HEK293T (cell line): ENCODE data around the gene ABI3.

Source experiments
- ARNT ChIP-seq: fragments of 450-650 bp; IDR thresholded peaks from 2 replicates; pipeline ENCODE4 v1.6.1; 2017; ENCODE audit warnings: mild to moderate bottlenecking
- BHLHE40 ChIP-seq: fragments of 450-650 bp; IDR thresholded peaks from 2 replicates; pipeline ENCODE4 v1.6.1; 2016; ENCODE audit warnings: mild to moderate bottlenecking, moderate library complexity, borderline replicate concordance
- ELF4 ChIP-seq: fragments of 450-650 bp; IDR thresholded peaks from 2 replicates; pipeline ENCODE4 v1.6.1; 2017; ENCODE audit warnings: antibody characterized with exemption
- FOXA1 ChIP-seq: fragments of 450-650 bp; IDR thresholded peaks from 2 replicates; pipeline ENCODE4 v1.6.1; 2016; ENCODE audit warnings: mild to moderate bottlenecking
- FOXM1 ChIP-seq: fragments of 450-650 bp; IDR thresholded peaks from 2 replicates; pipeline ENCODE4 v1.6.1; 2017; ENCODE audit warnings: mild to moderate bottlenecking, borderline replicate concordance
- NFRKB ChIP-seq: fragments of 450-650 bp; IDR thresholded peaks from 2 replicates; pipeline ENCODE4 v1.6.1; 2016; ENCODE audit warnings: mild to moderate bottlenecking, moderate library complexity
- PKNOX1 ChIP-seq: fragments of 450-650 bp; IDR thresholded peaks from 2 replicates; pipeline ENCODE4 v1.6.1; 2016
- SUZ12 ChIP-seq: fragments of 450-650 bp; IDR thresholded peaks from 2 replicates; pipeline ENCODE4 v1.6.1; 2016; ENCODE audit warnings: mild to moderate bottlenecking
- TARDBP ChIP-seq: fragments of 450-650 bp; IDR thresholded peaks from 2 replicates; pipeline ENCODE4 v1.6.1; 2016
- ZNF384 ChIP-seq: fragments of 450-650 bp; IDR thresholded peaks from 2 replicates; pipeline ENCODE4 v1.6.1; 2016

GRCh38 chr17:49269356-49269755 is 58.8 kb downstream of the ABI3 start:
- TF ChIP-seq NFRKB (no peak), BHLHE40 (no peak), ELF4 (no peak), TARDBP (no peak), ZNF384 (no peak), SUZ12 (no peak), ARNT (no peak), FOXA1 (no peak), PKNOX1 (no peak), FOXM1 (no peak)
